Activated CD8-positive, alpha-beta memory T cell treated with anti-CD3 and anti-CD28 coated beads, Interleukin-2, amount 50 U/mL, for 24 hours (primary cell): ENCODE data around the gene ZNF83.
"Not testable (repeated sequence)": the region's sequence is repeated elsewhere in the genome, so short reads cannot be mapped to it uniquely, and the experiment has no call there.

ENCODE experiments used
- DNase-seq: peaks from one replicate; pipeline ENCODE4 v3.0.0-alpha.2; 2020; ENCODE audit errors: extremely low read depth

The ZNF83 gene

GRCh38 chr19:52569638-52569999 lies 68.5 kb downstream of the ZNF83 start:
- not testable (repeated sequence) for DNase-seq

GRCh38 chr19:52567921-52568320 lies 70.2 kb downstream of the ZNF83 start:
- DNase-seq, result no peak

GRCh38 chr19:52566588-52566987 lies 71.6 kb downstream of the ZNF83 start:
- DNase-seq, result no peak

- no peak for DNase-seq
Measured at GRCh38 chr19:52566121-52566520, 72.0 kb downstream of the ZNF83 start.
